ENCODE measurements around the gene MMUT. TPM values are rescaled to one million over a fixed set of nuclear protein-coding genes. Genes with fewer than 3 reads are reported as not detected.

The MMUT gene
- 1 to 10 TPM; 6.0 to 7.2 (median 7.1) TPM for total RNA-seq
- 12.6 TPM for total RNA-seq (2013)

DNA sequence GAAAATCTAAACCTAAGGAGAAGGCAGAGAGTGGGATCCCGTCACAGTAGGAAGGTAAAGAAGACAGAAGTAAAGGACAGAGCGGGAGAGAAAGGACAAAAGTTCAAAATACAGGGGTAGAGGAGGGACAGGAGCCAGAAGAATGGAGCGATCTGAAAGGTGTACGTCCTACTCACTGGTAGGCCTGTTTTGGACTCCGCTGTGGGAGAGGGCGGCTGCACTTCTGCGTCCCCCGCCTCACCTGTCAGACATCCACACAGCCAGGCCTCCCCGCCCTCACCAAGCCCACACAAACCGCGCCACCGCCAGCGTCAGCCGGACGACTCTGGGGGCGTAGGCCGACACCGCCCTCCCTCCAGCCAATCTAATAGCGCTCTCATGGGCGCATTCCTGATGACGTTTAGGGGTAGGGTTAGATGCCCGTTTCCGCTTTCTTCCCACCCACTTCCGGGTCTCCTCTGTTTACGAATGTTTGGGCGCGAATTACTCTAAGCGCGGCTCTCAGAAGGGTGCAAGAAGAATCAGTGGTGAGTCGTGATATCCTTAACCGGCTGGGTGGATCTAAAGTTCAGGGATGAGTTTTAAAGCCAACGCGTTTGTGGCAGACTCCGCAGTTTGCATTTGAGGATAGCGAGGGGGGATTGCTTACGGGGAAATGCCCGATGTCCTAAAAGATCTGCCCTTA lies at the start of gene MMUT, which contains the start of gene CENPQ:
Gene MMUT (minus strand): TSS at position 327 of the 685 bp plus-strand sequence. CDS start 3,787 bp downstream, outside the sequence.
Gene CENPQ (plus strand): TSS at position 444 of the 685 bp plus-strand sequence. CDS start 6,807 bp downstream, outside the sequence.
- H3K36me3 ChIP-seq (ENCODE audit: control insufficient read depth, insufficient read depth, low read length), result peaks cover 4% of the 10 kb centered on the region
- DNase-seq, result peak; percentile 82 to 95
- ATAC-seq, result peak; percentile 96 to 98 (median 98)
- Mint-ChIP-seq H3K36me3 (no peaks in the 10 kb centered on the region), H3K9me3 (no peaks in the 10 kb centered on the region), H3K27me3 (ENCODE audit: low read depth in 2 of 2) (no peaks in the 10 kb centered on the region), H3K4me1 (peaks cover 40 to 53% of the 10 kb centered on the region in 2 donors), H3K4me3 (peak within 1 kb of the TSS; percentile 98), H3K27ac (peak within 1 kb of the TSS; percentile 93 to 97)
- H3K27ac ChIP-seq (ENCODE audit: low read length), result peak within 1 kb of the TSS; percentile 87
- TF ChIP-seq, protein P1, sequence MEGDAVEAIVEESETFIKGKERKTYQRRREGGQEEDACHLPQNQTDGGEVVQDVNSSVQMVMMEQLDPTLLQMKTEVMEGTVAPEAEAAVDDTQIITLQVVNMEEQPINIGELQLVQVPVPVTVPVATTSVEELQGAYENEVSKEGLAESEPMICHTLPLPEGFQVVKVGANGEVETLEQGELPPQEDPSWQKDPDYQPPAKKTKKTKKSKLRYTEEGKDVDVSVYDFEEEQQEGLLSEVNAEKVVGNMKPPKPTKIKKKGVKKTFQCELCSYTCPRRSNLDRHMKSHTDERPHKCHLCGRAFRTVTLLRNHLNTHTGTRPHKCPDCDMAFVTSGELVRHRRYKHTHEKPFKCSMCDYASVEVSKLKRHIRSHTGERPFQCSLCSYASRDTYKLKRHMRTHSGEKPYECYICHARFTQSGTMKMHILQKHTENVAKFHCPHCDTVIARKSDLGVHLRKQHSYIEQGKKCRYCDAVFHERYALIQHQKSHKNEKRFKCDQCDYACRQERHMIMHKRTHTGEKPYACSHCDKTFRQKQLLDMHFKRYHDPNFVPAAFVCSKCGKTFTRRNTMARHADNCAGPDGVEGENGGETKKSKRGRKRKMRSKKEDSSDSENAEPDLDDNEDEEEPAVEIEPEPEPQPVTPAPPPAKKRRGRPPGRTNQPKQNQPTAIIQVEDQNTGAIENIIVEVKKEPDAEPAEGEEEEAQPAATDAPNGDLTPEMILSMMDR (IDR thresholded peaks at IDR 0.05), result no peak
- H3K9me3 ChIP-seq (ENCODE audit: control insufficient read depth, insufficient read depth, low read length), result no peaks in the 10 kb centered on the region
- intact Hi-C loops (cut with micrococcal nuclease), result no loop called here
- H3K27me3 ChIP-seq (ENCODE audit: control insufficient read depth, insufficient read depth, low read length), result no peaks in the 10 kb centered on the region
- H3K4me1 ChIP-seq (ENCODE audit: control insufficient read depth, insufficient read depth, low read length), result peaks cover 12% of the 10 kb centered on the region
- 0% methylated on average over 37 of the region's 37 CpGs for WGBS (ENCODE audit: insufficient coverage)
- peak within 1 kb of the TSS; percentile 72 for H3K4me3 ChIP-seq (ENCODE audit: low read length)

DNA sequence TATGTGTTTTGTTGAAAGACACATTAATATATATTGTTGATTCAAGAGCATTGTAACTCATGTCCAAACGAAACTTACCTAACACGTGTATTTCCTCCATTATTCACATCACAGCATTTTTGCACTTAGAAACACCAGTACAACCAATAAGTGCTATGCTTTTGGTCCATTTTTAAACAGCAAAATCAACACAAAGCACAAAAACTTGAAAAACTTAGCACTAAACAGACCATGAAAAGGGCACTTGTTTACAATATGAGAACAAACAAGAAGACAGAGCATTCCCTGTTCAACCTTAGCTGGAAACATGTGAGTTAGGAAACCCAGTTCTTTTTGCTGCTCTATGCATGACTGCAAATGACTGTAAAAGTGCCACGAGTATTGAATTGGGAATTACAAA lies 46.3 kb upstream of the MMUT start:
- intact Hi-C loops (cut with micrococcal nuclease), result no loop called here
- no peak overlapping the region for H3K4me3 ChIP-seq (ENCODE audit: low read length)
- H3K4me1 ChIP-seq (ENCODE audit: control insufficient read depth, insufficient read depth, low read length), result no peaks in the 10 kb centered on the region
- H3K27me3 ChIP-seq (ENCODE audit: control insufficient read depth, insufficient read depth, low read length), result peaks cover 2% of the 10 kb centered on the region
- DNase-seq, result no peak
- no peak overlapping the region for H3K27ac Mint-ChIP-seq
- no peak for ATAC-seq
- 81% methylated on average over 3 of the region's 3 CpGs for WGBS (ENCODE audit: insufficient coverage)
- no peaks in the 10 kb centered on the region for H3K36me3 Mint-ChIP-seq
- H3K9me3 Mint-ChIP-seq, result peaks cover 0 to 3% of the 10 kb centered on the region in 2 donors
- H3K36me3 ChIP-seq (ENCODE audit: control insufficient read depth, insufficient read depth, low read length), result no peaks in the 10 kb centered on the region
- TF ChIP-seq, protein P1 (IDR thresholded peaks at IDR 0.05), result no peak
- no peaks in the 10 kb centered on the region for H3K4me1 Mint-ChIP-seq
- no peaks in the 10 kb centered on the region for H3K9me3 ChIP-seq (ENCODE audit: control insufficient read depth, insufficient read depth, low read length)
- peaks cover 10 to 16% of the 10 kb centered on the region in 2 donors for H3K27me3 Mint-ChIP-seq (ENCODE audit: low read depth in 2 of 2)
- H3K27ac ChIP-seq (ENCODE audit: low read length), result no peak overlapping the region
- H3K4me3 Mint-ChIP-seq, result no peak overlapping the region

DNA sequence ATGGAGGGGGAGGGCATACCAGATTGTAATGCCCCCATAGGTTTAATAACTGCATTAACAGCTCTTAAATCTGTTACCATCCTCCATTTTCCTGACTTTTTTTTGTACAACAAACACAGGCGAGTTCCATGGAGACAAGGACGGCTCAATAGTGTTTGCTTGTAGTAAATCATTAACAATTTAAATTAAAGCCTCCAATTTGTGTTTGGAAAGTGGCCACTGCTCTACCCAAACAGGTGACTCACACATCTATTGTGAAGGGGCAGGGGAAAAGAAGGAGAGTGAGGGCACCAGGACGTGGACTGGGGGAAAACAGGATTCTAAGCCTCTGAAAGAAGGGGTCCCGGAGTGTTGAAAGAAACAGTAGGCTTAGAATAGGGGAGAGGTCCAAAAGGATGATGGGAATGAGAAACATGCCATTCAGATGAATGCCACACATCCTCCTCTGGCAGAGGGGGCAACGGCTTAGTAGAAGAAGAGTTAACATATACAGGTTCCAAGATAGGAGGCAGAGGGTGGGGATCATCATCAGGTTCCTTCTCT lies 43.6 kb upstream of the MMUT start:
- DNase-seq (no peak), ATAC-seq (no peak)
- no peaks in the 10 kb centered on the region for H3K9me3 ChIP-seq (ENCODE audit: control insufficient read depth, insufficient read depth, low read length)
- H3K9me3 Mint-ChIP-seq, result peaks cover 0 to 3% of the 10 kb centered on the region in 2 donors
- H3K27me3 Mint-ChIP-seq (ENCODE audit: low read depth in 2 of 2), result peaks cover 10 to 12% of the 10 kb centered on the region in 2 donors
- H3K4me3 Mint-ChIP-seq, result no peak overlapping the region
- no peak overlapping the region for H3K27ac ChIP-seq (ENCODE audit: low read length)
- H3K36me3 Mint-ChIP-seq, result no peaks in the 10 kb centered on the region
- H3K4me3 ChIP-seq (ENCODE audit: low read length), result no peak overlapping the region
- TF ChIP-seq, protein P1 (IDR thresholded peaks at IDR 0.05), result no peak
- no peaks in the 10 kb centered on the region for H3K27me3 ChIP-seq (ENCODE audit: control insufficient read depth, insufficient read depth, low read length)
- no peaks in the 10 kb centered on the region for H3K36me3 ChIP-seq (ENCODE audit: control insufficient read depth, insufficient read depth, low read length)
- H3K27ac Mint-ChIP-seq, result no peak overlapping the region
- no peaks in the 10 kb centered on the region for H3K4me1 ChIP-seq (ENCODE audit: control insufficient read depth, insufficient read depth, low read length)
- 85% methylated on average over 2 of the region's 5 CpGs for WGBS (ENCODE audit: insufficient coverage)
- no peaks in the 10 kb centered on the region for H3K4me1 Mint-ChIP-seq
- intact Hi-C loops (cut with micrococcal nuclease), result no loop called here

Measured in natural killer cell (primary cell).